SIG-M5 treated with dmso at 0.1 percent for 504 hours (cell line): ENCODE results near the gene ACMSD.

Experiments used
- DNase-seq: peaks from one replicate; lab custom pipeline; 2025; ENCODE audit not compliant: unreplicated experiment; lab: John Stamatoyannopoulos, UW

ACMSD gene

DNA sequence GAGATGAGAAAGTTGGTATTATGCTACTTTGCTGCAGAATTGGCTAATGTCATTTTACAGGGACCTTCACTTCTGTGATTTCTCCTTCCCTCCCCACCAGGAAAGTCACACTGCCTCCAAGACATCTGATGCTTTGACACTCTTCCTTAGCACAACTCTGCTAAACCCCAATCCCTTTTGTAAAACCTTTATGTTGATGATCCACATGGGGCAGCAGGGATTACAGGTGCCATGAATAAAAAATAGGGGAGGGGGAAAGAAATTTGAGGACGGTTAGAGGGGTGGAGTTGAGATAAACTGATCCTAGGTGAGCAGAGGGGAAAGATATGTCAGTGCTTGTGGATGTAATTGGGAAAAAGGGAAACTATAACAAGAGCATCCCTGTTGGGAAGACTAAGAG lies 106.6 kb downstream of the ACMSD start:
- no peak for DNase-seq

DNA sequence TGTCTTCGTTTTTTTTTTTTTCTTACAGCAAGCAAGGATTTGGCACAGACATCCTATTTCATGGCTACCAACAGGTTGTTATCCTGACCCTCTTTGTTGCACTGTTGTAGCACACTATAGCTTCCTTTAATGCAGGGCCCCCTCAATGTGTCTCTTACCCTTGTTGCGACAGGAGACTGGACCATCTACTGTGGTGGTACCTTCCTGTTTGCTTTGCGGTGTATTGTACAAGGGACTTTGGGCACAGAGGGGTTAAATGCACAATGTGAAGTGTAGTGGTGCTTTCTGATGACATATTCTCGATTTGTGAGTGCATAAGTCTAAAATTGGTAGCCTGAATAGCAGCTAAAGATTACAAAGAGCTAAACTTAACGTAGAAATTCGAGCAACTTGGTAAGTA lies 107.7 kb downstream of the ACMSD start:
- DNase-seq: no peak

DNA sequence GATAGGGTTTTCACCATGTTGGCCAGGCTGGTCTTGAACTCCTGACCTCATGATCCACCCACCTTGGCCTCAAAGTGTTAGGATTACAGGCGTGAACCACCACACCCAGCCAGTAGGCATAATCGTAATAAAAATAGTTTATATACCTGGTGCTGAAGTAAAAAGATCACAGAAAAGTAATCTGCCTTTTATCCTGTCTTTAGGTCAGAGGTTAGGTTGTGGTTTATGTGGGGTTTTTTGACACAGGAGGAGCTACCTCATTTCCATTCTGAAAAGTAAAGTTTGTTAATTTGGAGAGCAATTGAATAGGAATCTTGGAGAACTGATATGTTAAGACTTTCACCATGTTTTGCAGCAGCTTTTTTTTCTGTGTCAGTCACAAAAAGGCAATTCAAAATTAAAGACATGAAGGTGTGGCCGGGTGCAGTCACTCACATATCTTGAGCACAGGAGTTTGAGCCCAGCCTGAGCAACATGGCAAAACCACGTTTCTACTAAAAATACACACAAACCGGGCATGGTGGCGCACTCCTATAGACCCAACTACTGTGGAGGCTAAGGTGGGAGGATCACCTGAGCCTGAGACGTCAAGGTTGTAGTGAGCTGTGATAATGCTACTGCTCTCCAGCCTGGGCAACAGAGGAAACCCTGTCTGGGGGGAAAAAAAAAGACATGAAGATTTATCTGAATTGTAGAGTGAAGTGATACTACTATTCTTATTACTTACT lies 111.7 kb downstream of the ACMSD start:
- DNase-seq: no peak

DNA sequence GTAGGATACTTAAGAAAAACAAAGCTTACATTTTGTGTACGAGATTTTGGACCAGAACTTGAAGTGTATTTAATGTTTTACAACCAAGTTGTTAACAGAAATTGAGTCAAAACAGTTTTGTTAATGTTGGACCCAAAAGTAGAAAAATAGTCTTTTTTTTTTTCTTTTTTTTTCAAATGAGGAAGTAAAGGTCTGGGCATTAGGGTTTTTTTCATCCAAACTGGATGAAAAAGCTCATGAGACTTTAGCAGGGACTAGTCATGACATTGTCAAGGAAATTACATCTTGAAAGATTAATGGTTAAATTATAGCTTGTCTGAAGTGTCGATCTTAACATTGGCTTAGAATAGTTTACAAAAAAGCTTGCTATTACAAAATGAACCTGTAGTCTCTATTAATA lies 112.5 kb downstream of the ACMSD start:
- DNase-seq: no peak
